Spleen (tissue), 7 donors: Measurements from ENCODE around the gene CABLES2.

ENCODE experiments used
- POLR2A ChIP-seq, 3 donors: fragments of 450-650 bp; IDR thresholded peaks; one replicate each; pipeline ENCODE4 v1.5.1; 2017; ENCODE audit warnings: antibody characterized with exemption in 3 of 3, mild to moderate bottlenecking in 1 of 3
- POLR2AphosphoS5 ChIP-seq, 3 donors: sonication (generic); formaldehyde crosslinking; IDR thresholded peaks; one replicate each; pipeline ENCODE4 v1.5.1; 2017; ENCODE audit warnings: antibody characterized with exemption in 3 of 3
- TF ChIP-seq, protein P1 (sequence below), 11 experiments: fragments of 200-600 bp in 7 of 11; fragments of 450-650 bp in 4 of 11; sonication (generic) in 4 of 11; IDR thresholded peaks in 8 of 11; conservative IDR thresholded peaks in 3 of 11; 1 replicate in 7 of 11; 2 replicates in 4 of 11; pipeline versions ENCODE4 v1.4.0 to v1.8.0; 2016 to 2021; ENCODE audit warnings: antibody characterized with exemption in 11 of 11, inconsistent platforms in 4 of 11, mild to moderate bottlenecking in 1 of 11
- donor health status: DM: no; HTN: no; CAD: no; lungs with moderate emphysema.
- donor health status: DM: no; HTN: no; CAD: no.
- donor health status: DM: no; HTN: no; CAD: no.

DNA sequence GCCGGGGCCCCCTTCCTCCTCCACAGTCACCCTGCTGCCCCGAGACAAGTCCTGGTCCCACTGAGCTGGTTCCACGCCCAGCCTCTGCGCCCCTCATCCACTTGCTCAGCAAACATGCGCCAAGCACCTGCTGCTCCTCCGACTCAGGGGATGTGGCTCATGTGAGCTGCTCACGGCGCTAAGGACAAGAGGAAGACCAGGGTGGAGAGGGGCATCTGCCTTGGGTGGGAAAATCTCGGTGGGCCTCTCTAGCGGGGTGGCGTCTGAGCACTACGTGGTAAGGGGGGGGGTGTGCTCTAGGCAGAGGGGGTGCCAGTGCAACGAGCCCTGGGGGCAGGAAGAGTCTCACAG lies 44.5 kb downstream of the CABLES2 start:
- no peak for TF ChIP-seq POLR2A (IDR thresholded peaks at IDR 0.05)
- TF ChIP-seq, protein P1, sequence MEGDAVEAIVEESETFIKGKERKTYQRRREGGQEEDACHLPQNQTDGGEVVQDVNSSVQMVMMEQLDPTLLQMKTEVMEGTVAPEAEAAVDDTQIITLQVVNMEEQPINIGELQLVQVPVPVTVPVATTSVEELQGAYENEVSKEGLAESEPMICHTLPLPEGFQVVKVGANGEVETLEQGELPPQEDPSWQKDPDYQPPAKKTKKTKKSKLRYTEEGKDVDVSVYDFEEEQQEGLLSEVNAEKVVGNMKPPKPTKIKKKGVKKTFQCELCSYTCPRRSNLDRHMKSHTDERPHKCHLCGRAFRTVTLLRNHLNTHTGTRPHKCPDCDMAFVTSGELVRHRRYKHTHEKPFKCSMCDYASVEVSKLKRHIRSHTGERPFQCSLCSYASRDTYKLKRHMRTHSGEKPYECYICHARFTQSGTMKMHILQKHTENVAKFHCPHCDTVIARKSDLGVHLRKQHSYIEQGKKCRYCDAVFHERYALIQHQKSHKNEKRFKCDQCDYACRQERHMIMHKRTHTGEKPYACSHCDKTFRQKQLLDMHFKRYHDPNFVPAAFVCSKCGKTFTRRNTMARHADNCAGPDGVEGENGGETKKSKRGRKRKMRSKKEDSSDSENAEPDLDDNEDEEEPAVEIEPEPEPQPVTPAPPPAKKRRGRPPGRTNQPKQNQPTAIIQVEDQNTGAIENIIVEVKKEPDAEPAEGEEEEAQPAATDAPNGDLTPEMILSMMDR (IDR thresholded peaks at IDR 0.05 in 8 of 11, conservative IDR thresholded peaks at IDR 0.05 in 3 of 11) = no peak
- no peak for TF ChIP-seq POLR2AphosphoS5 (IDR thresholded peaks at IDR 0.05)
